HG02870 (cell line): Measurements from ENCODE around the gene FANCI.
A peak's percentile ranks its signal among the peaks of the same experiment; 100 is the strongest.

Source experiments
- ATAC-seq: cut with Tn5 transposase; IDR thresholded peaks from one replicate; pipeline ENCODE4 v1.9.1; 2021; ENCODE audit warnings: mild to moderate bottlenecking, moderate library complexity; ENCODE audit not compliant: unreplicated experiment

Gene FANCI

DNA sequence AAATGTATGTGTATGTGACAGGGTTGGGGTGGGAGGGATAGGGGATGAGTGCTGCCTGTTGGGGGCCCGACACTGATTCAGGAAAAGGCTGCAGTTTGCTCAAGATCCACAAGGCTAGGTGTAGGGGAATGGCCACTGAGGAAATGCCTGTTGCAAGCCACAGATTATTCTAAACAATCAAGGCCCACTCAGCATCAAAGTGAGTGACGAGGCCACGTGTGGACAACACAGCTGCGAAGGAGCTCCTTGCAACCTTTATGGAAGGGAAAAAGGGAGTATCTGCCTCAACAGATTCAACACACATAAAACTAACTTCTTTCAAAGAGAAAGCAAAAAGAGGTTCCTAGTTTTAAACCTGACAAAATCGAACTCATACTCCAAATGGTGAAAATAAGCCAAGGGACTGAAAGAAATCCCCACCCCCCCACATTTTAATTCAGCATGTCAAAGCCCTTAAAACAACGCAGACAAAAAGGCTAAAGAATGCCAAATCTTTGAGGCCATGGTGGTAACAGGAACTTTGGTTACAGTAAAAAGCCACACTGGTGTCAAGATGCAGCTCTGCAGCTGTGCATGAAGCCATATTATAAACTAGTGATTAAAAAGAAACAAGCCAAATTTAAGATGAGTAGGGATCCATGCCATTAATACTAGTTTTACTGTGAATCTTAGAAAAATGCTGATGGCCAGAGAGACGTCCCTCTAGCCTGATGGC, 87.3 kb downstream of the FANCI start:
- ATAC-seq = no peak

GRCh38 chr15:89332446-89332845, 88.7 kb downstream of the FANCI start:
- no peak for ATAC-seq

- ATAC-seq = no peak
These were observed 89.5 kb downstream of the FANCI start for GRCh38 chr15:89333011-89333860.

- ATAC-seq = no peak
These were observed 90.3 kb downstream of the FANCI start for GRCh38 chr15:89333959-89334509.

- peak; percentile 72 for ATAC-seq
These were observed 90.9 kb downstream of the FANCI start, which contains the start of gene POLG for GRCh38 chr15:89334510-89335297. Gene POLG (minus strand): TSS chr15:89334824. CDS start chr15:89333754, 1,070 bp downstream.

GRCh38 chr15:89335298-89336041, 91.7 kb downstream of the FANCI start:
- no peak for ATAC-seq

- ATAC-seq = no peak
These were observed 94.3 kb downstream of the FANCI start for GRCh38 chr15:89338036-89338435.

- ATAC-seq = no peak
These were observed 96.8 kb downstream of the FANCI start for GRCh38 chr15:89340573-89340972.

DNA sequence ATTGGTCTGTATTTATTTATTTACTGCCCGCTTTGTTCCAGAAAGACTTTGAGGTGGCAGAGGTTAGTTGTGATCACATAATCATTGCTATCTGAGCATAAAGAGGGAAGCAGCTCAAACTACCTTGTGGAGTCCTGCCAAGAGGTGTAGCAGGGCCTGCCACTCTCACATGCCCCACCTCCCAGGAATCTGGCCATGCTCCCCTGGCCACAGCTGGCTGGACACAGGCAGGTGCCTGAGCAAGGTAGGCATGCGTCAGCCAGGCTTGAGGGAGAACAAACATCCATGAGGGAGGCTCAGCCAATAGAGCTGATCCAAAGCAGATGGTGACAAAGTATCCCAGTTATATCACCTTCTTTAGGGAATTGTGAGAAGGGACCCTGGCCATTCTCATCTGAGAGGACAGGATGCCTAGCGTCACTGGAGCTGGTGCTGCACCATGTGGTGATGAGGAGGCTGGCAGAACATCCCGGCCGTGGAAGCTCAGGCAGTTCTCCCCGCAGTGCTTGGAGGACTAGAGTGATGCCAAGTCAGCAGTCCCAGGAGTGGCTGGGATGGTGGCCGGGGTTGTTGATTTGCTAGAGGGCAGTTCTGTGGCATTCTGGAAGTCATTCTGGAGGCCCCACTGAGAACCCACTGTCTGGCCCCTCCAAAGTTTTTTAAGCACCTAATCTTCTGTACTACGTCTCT, 97.7 kb downstream of the FANCI start:
- no peak for ATAC-seq

DNA sequence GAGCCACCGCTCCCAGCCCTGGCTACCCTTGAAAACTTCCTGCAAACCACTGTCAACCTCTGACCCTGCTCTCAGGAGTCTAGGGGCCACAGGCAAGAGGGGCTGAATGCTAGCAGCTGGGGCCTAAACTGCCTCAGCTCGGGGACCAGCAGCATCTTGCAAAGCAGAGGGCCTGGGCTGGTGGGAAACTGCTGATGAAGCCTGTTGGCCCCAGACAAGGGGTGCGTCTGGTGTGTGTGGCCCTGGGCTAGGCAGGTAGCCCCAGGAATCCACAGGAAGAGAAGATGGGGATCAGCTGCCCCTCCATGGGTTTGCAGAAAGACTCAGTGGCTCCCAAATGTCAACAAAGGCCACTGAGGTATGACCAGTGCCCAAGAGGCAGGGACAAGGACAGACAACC, 99.1 kb downstream of the FANCI start:
- no peak for ATAC-seq

GRCh38 chr15:89345248-89345647, 101.5 kb downstream of the FANCI start:
- ATAC-seq = no peak

GRCh38 chr15:89346516-89347231, 102.9 kb downstream of the FANCI start:
- no peak for ATAC-seq

DNA sequence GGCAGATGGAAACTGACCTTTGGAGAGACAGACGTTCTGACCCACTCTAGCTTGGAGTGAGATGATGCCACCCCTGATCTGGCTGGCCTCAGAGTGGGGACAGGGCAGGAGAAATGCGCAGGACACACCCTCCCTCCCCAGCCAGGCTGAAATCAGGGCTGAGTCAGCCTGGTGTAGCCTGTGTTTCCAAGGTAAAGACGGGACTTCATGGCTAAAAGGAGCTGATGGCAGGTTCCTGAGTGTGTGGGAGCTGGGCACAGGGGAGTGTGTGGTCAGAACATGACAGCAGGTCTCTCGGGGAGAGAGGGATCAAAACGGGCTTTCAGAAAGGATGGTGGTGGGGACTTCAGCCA, 105.4 kb downstream of the FANCI start:
- ATAC-seq = no peak

- ATAC-seq = no peak
These were observed 108.7 kb downstream of the FANCI start for GRCh38 chr15:89352476-89352875.

DNA sequence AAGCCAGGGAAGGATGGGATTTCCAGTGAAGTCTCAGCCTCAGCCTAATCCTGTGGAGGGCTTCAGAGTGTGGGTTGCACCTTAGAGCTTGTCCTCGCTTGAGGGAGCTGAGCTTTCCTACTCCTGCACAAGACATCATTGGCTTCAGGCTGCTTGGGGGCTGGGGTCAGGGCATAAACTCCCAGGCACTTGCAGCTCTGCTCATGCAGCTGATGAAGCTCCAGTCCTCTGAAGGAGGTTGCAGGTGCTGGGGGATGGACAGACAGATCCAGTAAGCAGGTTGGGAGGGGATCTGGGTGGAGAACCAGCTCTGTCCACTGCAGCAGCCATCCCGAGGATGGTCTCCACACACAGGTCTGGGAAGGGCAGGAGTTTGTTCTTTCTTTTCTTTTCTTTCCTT, 110.2 kb downstream of the FANCI start:
- no peak for ATAC-seq

DNA sequence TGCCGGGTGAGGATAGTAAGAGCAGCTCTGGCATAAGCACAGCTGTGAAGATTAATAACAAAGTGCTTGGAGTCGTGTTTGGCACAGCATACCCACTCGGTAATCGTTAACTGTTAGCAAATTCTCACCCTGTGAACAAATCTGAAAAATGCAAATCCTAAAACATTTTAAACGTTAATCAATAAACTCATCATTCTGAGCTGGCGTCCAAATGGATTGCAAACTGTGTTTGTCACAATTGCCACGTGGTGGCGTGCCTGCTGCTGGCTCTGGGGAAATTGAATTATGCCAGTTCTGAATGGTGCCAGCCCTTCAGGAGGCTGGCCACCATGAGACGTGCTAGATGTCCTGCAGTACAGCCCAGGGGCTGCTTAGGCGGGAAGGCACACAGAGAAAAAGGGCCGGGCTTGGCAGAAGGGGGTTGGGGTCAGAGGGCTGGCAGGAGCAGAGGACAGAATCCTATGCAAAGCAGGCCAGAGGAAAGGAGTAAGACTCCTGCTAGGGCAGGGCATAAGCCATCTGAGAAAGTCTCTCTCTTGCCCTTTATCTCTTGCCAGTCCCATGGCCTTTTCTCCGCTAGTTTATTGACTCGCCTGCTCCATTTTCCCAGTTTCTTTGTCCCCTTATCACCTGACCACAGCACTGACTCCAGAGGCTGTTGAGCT, 113.0 kb downstream of the FANCI start:
- ATAC-seq = no peak

- peak; percentile 10 for ATAC-seq
These were observed 114.6 kb downstream of the FANCI start for GRCh38 chr15:89358435-89358754.

DNA sequence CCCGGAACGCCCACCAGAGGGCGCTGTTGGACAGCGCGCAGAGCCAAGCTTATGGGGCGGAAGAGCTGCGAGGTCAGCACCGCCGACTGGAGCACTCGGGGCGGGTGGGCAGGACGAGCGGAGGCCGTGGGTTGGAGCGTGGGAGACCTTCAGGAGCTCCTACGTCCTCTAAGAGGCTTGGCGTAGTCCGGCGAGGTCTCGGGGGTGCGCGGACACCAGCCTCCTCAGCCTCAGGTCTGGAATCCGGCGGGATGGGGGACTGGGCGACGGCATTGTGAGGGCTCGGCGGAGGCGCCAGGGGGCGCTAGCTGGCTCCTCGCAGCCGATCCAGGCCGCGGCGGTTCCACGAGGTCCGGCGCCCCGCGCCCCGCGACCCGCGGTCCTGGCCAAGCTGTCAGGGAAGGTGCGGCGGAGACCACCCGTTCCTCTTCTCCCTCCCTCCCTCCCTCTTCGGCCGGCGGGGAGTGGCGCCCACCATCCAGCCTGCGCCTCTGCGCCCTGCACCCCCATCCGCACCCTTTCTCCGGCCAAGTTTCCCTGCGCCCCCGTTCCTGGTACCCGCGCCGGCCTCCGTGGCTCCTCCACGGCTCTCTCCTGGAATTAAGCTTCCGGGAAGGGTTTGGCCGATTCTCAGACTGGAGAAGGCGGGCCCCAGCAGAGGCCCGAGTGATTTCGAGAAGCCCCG, 115.1 kb downstream of the FANCI start:
- peak; percentile 90 for ATAC-seq
